AG10803 (cell line): Measurements from ENCODE around the gene SPSB1.

ENCODE experiments used
- DNase-seq: peaks from one replicate; pipeline ENCODE4 v3.0.0; 2010; ENCODE audit warnings: low read depth
- H3K4me3 ChIP-seq: 2 replicates; pipeline ENCODE4 v1.5.1; 2011; ENCODE audit warnings: mild to moderate bottlenecking, low read length, control low read depth
- TF ChIP-seq, protein P1 (sequence below): conservative IDR thresholded peaks from 2 replicates; pipeline ENCODE4 v1.5.1; 2011; ENCODE audit warnings: mild to moderate bottlenecking, low read length, control low read depth, inconsistent platforms

SPSB1 gene

DNA sequence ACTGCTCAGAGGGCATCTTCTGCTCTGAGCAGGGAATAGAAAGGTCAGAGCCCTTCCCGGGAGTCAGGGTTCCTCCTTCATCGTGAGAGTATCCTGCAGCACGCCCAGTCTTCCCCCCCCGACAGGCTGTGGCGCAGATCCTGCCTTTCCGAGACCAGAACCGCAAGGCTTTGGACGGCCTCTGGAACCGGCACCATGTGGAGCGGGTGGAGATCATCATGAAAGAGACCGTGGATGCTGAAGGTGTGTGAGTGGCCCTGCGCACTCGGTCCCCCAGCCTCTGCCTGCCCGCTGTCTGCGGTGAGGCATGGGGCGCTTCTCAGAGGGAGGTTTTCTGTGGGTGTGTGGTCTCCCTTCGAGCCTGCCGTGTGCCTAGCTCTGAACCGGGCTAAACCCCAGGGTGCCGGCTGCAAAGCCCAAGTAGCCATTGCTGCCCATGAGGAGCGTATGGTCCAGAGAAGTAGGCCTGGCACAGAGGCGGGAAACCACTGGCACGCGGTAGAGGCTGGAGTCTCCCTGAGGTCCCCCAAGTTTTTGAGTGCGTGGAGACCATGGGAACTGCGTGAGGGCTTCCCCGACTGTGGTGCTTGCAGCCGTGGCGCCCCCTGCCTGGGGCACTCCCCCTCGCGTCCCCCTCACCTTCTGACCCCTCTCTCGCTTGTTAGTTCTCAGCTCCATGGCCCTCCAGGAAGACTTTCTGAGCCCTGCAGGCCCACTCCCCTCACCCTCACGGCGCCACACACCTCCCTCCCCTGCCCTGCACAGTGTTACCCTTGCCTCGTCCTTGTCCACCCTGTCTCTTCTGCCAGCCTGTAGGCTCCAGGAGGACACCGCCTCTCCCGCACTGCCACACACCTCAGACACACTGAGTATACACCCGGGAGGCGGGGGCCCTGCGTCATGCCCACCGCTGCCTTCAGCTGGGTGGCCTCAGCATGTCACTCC, 45.6 kb upstream of the SPSB1 start:
- TF ChIP-seq, protein P1, sequence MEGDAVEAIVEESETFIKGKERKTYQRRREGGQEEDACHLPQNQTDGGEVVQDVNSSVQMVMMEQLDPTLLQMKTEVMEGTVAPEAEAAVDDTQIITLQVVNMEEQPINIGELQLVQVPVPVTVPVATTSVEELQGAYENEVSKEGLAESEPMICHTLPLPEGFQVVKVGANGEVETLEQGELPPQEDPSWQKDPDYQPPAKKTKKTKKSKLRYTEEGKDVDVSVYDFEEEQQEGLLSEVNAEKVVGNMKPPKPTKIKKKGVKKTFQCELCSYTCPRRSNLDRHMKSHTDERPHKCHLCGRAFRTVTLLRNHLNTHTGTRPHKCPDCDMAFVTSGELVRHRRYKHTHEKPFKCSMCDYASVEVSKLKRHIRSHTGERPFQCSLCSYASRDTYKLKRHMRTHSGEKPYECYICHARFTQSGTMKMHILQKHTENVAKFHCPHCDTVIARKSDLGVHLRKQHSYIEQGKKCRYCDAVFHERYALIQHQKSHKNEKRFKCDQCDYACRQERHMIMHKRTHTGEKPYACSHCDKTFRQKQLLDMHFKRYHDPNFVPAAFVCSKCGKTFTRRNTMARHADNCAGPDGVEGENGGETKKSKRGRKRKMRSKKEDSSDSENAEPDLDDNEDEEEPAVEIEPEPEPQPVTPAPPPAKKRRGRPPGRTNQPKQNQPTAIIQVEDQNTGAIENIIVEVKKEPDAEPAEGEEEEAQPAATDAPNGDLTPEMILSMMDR = no peak

DNA sequence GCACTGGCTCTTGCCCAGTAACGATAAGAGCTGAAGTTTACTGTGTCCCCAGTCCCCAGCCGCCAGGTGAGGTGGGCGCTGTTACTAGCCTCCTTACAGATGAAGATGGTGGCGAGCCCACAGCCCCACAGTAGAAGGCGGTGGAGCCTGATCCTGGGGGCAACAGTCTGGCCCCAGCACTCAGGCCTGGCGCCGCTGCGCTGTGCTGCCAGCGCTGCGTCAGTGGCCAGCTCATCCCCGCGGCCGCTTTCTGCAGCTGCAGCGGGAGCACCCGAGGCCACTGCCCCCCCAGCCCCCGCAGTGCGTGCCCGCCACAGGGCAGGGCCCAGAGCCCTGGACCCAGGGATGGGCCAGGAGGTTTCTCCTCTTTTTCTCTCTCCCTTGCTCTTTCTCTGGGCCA, 44.8 kb upstream of the SPSB1 start:
- TF ChIP-seq, protein P1 = no peak
- DNase-seq = no peak
- H3K4me3 ChIP-seq = no peak overlapping the region

More for the DNA sequence above, 45.6 kb upstream of the SPSB1 start:
- no peak for DNase-seq
- no peak overlapping the region for H3K4me3 ChIP-seq

DNA sequence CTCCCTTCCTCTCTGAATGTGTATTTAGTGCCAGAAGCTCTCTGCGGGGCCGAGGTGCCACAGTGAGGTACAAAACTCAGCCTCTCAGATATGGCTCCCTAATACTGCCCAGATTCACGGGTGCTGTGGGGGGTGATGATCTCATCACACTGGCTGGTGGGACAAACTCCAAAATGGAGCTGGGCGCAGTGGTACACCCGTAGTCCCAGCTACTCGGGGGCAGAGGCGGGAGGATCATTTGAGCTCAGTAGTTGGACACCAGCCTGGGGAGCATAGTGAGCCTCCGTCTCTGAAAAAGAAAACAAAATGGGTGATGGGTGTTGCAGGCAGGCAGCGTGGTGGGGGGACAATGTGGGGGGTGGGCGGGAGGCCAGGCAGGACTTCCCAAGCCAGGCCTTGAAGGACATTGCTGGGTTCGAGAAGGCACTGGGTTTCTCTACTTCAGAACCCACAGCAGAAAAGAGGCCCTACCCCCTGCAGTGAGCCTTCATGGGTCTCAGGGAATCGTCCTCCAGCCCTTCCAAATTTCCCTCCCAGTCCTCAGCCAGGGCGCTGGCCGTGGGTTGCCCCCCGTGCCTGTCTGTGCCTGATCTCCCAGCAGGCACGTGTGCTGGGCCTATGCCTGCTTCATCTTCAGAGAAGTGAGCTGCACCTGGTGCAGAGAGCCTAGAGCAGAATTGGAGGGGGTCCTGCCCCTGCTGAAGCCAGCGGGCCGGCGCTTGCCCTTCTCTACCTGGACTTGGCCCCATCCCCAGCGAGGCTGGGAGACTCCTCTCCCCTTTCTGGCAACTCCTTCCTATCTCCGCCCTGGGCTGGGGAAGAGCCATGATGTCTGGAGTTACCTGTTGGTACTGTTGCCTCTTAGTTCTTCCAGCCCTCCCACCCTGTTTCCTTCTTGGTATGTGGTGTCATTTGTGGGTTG, 44.1 kb upstream of the SPSB1 start:
- no peak for DNase-seq
- TF ChIP-seq, protein P1 = no peak

GRCh38 chr1:9249263-9249533, 43.5 kb upstream of the SPSB1 start:
- TF ChIP-seq, protein P1 = no peak
- no peak overlapping the region for H3K4me3 ChIP-seq
- no peak for DNase-seq

More for the DNA sequence above, 44.1 kb upstream of the SPSB1 start:
- H3K4me3 ChIP-seq = no peak overlapping the region

GRCh38 chr1:9249534-9250410, 42.9 kb upstream of the SPSB1 start:
- DNase-seq = peak; percentile 26
- TF ChIP-seq, protein P1 = peak; percentile 56
- no peak overlapping the region for H3K4me3 ChIP-seq
